ENCODE results near the gene PPP1R9A. TPM values are rescaled to one million over a fixed set of nuclear protein-coding genes. Genes with fewer than 3 reads are reported as not detected.

Gene PPP1R9A
- total RNA-seq, 2 donors from 2014 or later, result 15.1 to 29.4 TPM

GRCh38 chr7:95144256-95144655, 236.9 kb downstream of the PPP1R9A start:
- TF ChIP-seq CTCF (IDR thresholded peaks at IDR 0.05) (no peak), POLR2AphosphoS5 (IDR thresholded peaks at IDR 0.05) (no peak), POLR2A (IDR thresholded peaks at IDR 0.05) (no peak)
- no peak overlapping the region for H3K4me3 ChIP-seq
- no peak overlapping the region for H3K27ac ChIP-seq
- no peaks in the 10 kb centered on the region for H3K4me1 ChIP-seq (replicated peaks)
- no peaks in the 10 kb centered on the region for H3K27me3 ChIP-seq (replicated peaks; ENCODE audit: insufficient read depth)
- intact Hi-C loops (cut with DNase I), result no loop called here
- H3K9me3 ChIP-seq, result no peaks in the 10 kb centered on the region
- no peaks in the 10 kb centered on the region for H3K36me3 ChIP-seq
- DNase-seq (ENCODE audit: low spot score), result no peak
- WGBS, result 96% methylated on average over 4 of the region's 4 CpGs

DNA sequence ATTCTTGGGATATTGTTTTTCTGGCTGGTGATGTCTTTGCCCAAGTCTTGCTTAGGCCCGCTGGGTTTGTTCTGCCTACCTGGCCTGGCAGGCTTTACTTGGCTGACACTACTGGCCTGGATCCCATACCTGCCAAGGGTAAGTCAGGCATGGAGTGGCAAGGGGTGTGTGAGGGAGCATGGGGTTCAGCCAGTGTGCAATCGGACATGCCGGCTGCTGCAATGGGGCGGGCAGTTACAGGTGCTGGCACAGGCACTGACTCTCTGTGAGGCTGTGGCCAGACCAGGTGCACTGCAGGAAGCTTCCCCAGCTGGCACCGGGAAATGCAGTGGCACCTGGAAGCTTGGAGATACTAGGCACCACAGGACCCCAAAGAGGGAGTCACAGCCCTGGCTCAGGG, 248.6 kb downstream of the PPP1R9A start:
- no peak overlapping the region for H3K27ac ChIP-seq
- no peak for DNase-seq (ENCODE audit: low spot score)

GRCh38 chr7:95157381-95157780, 250.0 kb downstream of the PPP1R9A start:
- H3K27me3 ChIP-seq (replicated peaks; ENCODE audit: insufficient read depth), result no peaks in the 10 kb centered on the region
- TF ChIP-seq POLR2A (IDR thresholded peaks at IDR 0.05), result no peak
- no peak for TF ChIP-seq CTCF (IDR thresholded peaks at IDR 0.05)
- no peak for TF ChIP-seq POLR2AphosphoS5 (IDR thresholded peaks at IDR 0.05)
- DNase-seq (ENCODE audit: low spot score), result no peak
- H3K4me1 ChIP-seq (replicated peaks), result no peaks in the 10 kb centered on the region
- no peaks in the 10 kb centered on the region for H3K36me3 ChIP-seq
- WGBS, result 94% methylated on average over 8 of the region's 8 CpGs
- H3K4me3 ChIP-seq, result no peak overlapping the region
- no peak overlapping the region for H3K27ac ChIP-seq
- no peaks in the 10 kb centered on the region for H3K9me3 ChIP-seq
- intact Hi-C loops (cut with DNase I), result no loop called here

More for the DNA sequence above, 248.6 kb downstream of the PPP1R9A start:
- WGBS, result 46% methylated on average over 5 of the region's 5 CpGs
- Histone ChIP-seq H3K4me1 (replicated peaks) (no peaks in the 10 kb centered on the region), H3K36me3 (no peaks in the 10 kb centered on the region), H3K4me3 (no peak overlapping the region), H3K9me3 (no peaks in the 10 kb centered on the region), H3K27me3 (replicated peaks; ENCODE audit: insufficient read depth) (no peaks in the 10 kb centered on the region)
- TF ChIP-seq CTCF (IDR thresholded peaks at IDR 0.05) (no peak), POLR2A (IDR thresholded peaks at IDR 0.05) (no peak), POLR2AphosphoS5 (IDR thresholded peaks at IDR 0.05) (no peak)
- intact Hi-C loops (cut with DNase I), result no loop called here

DNA sequence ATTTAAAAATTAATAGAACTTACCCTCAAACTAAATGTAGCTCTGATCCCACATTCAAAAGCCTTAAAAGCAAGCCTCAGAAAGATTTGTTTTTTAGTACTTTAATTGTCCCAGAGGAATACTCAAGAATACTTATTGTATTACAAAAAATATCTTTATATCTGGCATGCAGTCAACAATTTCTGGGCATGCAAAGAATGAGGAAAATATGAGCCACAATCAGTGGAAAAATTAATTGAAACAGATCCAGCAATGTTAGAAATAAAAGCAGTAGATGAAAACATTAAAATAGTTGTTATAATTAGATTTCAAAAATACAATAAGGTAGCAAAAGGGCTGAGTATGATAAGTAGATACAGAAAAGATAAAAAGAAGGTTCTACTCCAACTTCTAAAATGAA, 262.3 kb downstream of the PPP1R9A start:
- intact Hi-C loops (cut with DNase I), result no loop called here
- Histone ChIP-seq H3K36me3 (no peaks in the 10 kb centered on the region), H3K27ac (no peak overlapping the region), H3K4me1 (replicated peaks) (no peaks in the 10 kb centered on the region), H3K27me3 (replicated peaks; ENCODE audit: insufficient read depth) (no peaks in the 10 kb centered on the region), H3K9me3 (no peaks in the 10 kb centered on the region), H3K4me3 (no peak overlapping the region)
- no peak for TF ChIP-seq POLR2A (IDR thresholded peaks at IDR 0.05)
- no peak for TF ChIP-seq CTCF (IDR thresholded peaks at IDR 0.05)
- no peak for TF ChIP-seq POLR2AphosphoS5 (IDR thresholded peaks at IDR 0.05)
- DNase-seq (ENCODE audit: low spot score), result no peak

DNA sequence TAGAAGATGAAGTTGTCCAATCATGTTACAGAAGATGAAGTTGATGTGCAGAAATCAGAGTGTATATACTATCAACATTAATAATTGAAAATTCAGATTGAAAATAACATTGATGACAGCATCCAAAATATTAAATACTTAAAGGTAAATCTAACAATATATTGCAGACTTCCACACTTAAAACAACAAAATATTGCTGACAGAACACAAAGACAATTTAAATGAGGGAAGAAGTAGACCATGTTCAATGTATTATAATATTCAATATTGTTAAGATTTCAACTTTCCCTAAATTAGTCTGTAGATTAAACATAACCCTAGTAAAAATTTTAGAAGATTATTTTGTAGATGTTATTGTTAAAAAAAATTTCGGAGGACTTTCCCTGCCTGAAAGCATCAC, 265.0 kb downstream of the PPP1R9A start:
- H3K4me3 ChIP-seq, result no peak overlapping the region
- H3K27ac ChIP-seq, result no peak overlapping the region
- H3K27me3 ChIP-seq (replicated peaks; ENCODE audit: insufficient read depth), result no peaks in the 10 kb centered on the region
- no peaks in the 10 kb centered on the region for H3K36me3 ChIP-seq
- intact Hi-C loops (cut with DNase I), result no loop called here
- no peaks in the 10 kb centered on the region for H3K4me1 ChIP-seq (replicated peaks)
- WGBS, result 98% methylated on average over 1 of the region's 1 CpG
- DNase-seq (ENCODE audit: low spot score), result no peak
- TF ChIP-seq CTCF (IDR thresholded peaks at IDR 0.05), result no peak
- TF ChIP-seq POLR2AphosphoS5 (IDR thresholded peaks at IDR 0.05), result no peak
- TF ChIP-seq POLR2A (IDR thresholded peaks at IDR 0.05), result no peak
- H3K9me3 ChIP-seq, result no peaks in the 10 kb centered on the region

Measured in prostate gland (tissue), 2 donors.